GM19397 (cell line): ENCODE results near the gene GABBR2.

ENCODE experiments used
- ATAC-seq: cut with Tn5 transposase; IDR thresholded peaks from one replicate; pipeline ENCODE4 v1.9.1; 2021; ENCODE audit warnings: mild to moderate bottlenecking, moderate library complexity; ENCODE audit not compliant: unreplicated experiment

GABBR2 gene

GRCh38 chr9:98639133-98639532 lies 69.6 kb downstream of the GABBR2 start:
- ATAC-seq = no peak

- ATAC-seq = no peak
These were observed 71.4 kb downstream of the GABBR2 start for GRCh38 chr9:98637381-98637780.

DNA sequence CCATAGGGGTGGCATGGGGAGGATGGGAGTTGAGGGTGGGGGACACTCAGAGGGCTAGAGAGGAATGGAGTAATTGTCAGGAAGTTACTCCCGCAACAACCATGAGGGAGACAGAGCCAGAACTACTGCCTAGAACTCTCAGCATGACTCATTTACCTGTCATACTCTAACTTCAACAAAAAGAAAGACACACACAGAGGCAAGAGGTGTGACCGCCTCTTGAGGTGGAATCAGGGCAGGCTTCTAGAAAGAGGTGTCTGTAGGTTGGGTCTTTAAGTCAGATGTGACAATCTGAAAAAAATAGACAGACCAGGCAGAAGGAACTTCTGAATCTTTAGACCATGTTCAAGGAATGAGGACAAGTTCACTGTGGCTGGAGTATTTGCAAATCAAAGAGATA lies 73.4 kb downstream of the GABBR2 start:
- ATAC-seq = no peak

DNA sequence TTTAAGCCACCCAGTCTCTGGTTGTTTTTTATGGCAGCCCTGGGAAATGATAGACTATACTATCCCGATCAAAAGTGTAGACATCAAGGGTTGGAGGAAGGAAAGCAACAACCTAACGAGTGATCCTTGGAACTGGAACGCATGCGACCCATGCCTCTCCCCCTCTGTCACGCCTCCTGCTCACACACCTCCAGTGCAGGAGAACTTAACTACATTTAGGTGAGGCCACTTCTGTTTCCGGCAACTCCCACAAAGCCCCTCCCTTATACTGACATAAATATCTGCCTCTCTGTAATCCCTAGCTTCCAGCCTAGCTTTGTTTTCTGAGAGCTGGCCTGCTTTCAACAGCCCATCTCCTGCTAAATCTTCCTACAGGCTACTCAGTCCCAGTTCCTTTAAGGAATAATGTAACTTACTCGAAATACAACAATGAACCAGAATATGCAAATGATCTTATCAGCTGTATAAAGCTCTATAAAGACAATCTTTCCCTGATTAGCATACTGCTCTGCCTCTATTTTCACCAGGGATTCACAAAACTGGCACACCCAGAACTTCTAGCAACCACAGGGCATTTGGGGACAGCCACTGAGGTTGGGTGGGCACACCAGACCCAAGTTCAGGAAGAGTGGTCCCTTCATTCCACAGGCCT lies 73.9 kb downstream of the GABBR2 start:
- no peak for ATAC-seq

GRCh38 chr9:98632839-98633238 lies 75.9 kb downstream of the GABBR2 start:
- ATAC-seq = no peak

- no peak for ATAC-seq
These were observed 81.4 kb downstream of the GABBR2 start for GRCh38 chr9:98627296-98627695.

GRCh38 chr9:98625728-98626127 lies 83.0 kb downstream of the GABBR2 start:
- ATAC-seq = no peak

DNA sequence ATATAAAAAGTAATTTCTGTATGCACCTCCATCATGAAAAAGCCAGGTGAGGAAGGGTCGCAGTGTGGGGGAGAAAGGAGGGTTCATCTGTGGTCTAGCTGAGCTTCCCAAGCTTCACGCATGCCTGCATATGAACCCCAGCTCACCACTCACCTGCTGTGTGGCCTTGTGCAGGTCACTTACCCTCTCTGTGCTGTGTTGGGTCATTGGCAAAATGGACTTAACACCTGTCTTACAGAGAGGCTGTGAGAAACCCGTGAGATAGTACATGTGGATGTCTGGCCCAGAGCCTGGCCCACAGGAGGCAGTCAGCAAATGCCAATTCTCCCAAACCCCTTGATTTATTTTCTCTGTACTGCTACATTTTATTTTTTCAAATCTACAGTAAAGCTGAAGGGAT lies 88.9 kb downstream of the GABBR2 start:
- ATAC-seq = no peak

DNA sequence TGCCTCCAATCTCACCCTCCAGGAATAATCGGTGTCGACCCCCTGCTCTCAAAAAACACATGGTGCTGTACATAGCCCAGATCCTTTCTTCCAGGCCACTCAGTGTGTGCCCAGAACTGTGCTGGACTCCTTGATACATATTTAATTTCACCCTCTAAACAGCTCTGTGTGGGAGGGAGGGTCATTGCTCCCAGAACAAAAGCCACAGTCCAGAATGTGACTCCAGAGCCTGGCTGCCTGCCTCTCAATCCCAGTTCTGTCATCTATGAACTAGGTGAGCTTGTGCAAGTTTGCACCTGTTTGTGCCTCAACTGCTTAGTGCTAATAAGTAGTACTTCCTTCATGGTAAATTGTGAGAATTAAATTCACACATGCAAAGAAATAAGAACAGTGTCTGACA lies 93.1 kb downstream of the GABBR2 start:
- no peak for ATAC-seq

DNA sequence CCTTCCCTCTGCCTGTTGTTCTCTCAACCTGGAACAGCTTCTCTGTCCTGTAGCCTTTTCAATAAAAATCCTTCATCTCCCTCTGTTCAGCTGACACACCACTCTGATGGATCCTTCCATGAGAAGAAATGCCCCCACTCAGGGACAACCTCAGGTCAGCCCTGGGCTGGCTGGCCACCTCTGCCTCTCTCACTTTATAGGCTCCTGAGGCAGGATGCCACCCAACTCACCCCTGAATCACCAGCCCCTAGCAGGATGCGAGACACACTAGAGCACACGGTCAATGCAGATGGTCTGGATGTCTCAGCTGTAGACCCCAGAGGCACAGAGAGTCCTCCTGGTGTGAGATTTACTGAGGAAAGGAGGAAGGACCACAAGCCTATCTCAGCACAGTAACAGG lies 93.8 kb downstream of the GABBR2 start:
- no peak for ATAC-seq

DNA sequence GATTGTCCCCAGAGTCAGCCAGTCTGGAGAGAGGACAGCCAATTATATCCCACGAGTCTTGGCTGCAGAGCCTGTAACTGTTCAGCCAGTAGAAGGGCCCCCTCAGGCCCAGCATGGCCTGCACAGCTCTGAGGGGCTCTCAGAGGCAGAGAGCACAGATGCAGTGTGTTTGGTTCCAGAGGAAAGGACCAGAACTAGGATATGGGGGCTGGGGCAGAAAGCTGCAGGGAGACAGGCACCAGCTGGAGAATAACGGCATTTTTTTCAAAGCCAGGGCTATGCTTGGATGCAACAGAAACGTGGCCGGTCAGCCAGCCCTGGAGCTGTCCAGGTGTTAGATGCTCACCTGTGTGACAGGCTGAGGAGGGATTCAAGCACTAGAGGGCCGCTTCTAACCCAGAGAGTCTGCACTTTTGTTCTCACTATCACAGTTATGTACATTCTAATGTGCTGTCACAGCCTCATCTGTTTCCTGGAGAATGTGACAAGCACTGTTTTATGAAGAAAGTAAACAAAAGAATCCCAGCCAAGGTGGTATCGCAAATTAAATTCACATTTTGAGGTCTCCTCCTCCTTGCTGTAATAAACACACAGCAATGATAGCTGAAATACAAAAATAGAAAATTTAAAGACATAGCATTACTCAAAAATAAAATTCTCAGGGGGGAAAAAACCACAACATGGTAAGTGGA lies 96.5 kb downstream of the GABBR2 start:
- no peak for ATAC-seq

DNA sequence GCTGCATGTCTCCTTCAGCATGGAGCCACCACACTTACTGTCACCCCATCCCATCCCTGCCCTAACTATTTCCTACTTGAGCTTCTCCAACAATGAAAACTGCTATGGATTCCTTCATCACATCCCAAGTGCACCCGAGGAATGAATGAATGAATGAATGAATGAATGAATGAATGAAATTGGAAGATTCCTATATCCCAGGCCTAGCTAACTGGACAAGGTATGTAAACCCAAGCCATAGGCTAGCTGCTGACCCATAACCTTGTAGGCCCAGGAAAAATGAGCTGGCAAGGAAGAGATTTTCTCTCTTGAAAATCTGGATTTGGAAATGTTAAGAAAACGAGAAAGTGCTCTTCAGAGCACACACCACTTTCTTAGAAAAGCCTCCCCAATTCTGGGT lies 97.4 kb downstream of the GABBR2 start:
- no peak for ATAC-seq

GRCh38 chr9:98610711-98611110 lies 98.0 kb downstream of the GABBR2 start:
- ATAC-seq = no peak

DNA sequence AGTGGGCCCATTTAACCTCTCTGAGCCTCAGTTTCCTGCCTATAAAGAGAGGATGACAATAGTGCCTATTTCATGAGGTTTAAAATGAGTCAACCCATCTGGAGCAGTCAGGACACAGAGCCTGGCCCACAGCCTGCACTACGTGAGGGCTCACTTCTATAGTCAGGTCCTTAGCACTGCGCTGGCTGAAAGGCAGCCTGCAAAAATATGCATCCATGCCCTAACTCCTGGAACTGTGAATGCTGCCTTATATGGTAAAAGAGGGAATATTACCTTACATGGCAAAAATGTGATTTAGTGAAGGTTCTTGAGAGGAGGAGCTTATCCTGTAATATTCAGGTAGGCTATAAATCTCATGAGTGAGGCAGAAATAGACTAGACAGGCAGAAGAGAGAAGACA lies 98.5 kb downstream of the GABBR2 start:
- ATAC-seq = no peak

GRCh38 chr9:98609646-98610045 lies 99.1 kb downstream of the GABBR2 start:
- no peak for ATAC-seq

- ATAC-seq = no peak
These were observed 100.9 kb downstream of the GABBR2 start for GRCh38 chr9:98607787-98608186.

DNA sequence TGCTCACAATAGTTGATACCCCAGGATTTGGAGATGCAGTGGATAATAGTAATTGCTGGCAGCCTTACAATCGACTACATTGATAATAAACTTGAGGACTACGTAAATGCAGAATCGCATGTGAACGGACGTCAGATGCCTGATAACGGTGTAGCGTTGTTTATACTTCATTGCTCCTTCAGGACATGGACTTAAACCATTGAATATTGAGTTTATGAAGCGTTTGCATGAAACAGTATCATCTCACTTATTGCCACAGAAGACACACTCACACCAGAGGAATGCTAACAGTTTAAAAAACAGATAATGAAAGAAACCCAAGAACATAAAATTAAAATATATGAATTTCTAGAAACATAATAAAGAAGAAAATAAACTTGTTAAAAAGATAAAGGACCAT lies 101.6 kb downstream of the GABBR2 start:
- ATAC-seq = no peak

DNA sequence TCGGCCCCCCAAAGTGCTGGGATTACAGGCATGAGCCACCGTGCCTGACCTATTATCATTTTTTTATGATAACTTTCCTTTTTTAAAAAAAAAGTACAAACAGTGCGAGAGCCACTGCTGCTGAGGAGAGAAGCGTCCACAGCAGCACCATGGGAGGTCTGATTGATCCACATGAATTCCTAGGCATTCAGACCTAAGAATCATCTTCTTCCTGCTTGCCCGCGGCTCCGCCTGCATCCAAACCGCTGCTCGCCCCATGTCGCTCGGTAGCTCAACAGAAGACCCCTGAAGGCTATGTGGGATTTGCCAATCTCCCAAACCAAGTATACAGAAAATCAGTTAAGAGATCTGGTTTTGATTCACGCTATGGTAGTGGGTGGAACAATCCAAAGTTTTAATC lies 102.0 kb downstream of the GABBR2 start:
- ATAC-seq = no peak

DNA sequence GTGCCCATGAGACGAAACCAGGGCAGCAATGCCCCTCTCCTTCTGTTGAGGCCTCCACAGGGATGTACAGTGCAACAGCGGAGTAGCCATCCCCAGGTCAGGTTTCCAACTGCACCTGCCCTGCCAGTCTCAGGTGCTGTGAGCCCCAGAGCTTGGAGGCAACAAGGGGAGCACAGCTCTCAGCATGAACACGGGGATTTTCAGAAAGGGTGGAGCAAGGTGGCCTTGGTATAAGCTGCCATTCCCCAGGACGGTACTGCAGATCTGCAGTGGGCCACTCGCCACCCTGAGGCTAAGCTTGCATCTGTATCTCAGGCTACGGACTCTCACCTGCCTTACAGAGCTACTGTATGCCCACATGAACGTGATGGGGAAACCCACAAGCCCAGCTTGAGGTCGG lies 103.6 kb downstream of the GABBR2 start:
- ATAC-seq = no peak

DNA sequence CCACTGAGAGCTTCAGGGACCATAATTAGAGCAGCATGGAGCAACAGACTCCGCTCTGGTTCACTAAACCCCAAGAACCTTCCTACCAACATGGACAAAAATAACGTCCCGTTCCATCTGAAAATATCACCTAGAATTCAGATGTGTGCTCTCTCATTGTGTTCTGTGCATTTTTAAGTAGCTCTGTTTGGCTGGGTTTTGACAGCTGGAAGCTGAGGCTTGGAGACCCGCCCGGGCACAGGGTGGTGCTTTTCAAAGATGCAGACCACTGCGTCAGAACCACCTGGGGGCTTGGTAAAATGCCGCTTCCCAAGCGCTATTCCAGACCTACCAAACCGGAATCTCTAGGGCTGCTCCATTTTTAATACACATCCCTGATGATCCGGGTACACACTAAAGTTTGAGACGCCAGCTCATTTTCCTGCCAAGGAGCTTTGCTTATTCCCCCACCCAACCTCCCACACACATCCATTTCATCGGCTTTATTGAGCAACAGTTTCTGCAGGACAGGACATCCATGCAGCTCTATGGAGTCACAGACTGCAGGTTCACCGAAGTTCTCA lies 104.8 kb downstream of the GABBR2 start:
- no peak for ATAC-seq

DNA sequence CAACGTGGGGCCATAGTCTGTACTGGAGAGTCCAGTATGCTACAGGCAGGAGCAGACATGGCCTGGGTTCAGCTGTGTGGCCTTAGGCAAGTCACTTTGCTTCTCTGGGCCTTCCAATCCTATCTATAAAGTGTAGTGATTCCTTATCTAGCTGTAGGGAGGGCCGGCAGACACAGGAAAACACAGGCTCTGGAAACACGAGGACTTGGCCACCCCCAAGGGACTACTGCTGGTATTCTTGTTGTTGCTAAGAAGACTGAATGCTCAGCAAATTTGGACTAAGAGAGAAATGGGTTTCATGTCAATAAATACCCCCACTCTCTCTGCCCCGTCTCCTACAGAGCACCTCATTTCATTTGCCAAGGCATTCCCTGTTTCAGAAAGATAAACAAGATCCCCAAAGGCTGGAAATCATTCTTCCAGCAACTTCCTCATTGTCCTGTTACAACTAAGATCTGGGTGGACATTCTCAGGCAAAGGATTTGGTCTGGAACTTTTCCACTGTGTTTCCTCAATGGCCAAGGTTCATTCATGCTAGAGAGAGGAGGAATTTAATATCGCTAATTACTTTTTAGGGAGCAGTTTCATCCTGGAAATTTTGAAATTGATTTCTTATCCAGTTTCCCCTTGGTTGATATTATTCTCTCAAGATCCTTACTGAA lies 105.8 kb downstream of the GABBR2 start:
- ATAC-seq = no peak

DNA sequence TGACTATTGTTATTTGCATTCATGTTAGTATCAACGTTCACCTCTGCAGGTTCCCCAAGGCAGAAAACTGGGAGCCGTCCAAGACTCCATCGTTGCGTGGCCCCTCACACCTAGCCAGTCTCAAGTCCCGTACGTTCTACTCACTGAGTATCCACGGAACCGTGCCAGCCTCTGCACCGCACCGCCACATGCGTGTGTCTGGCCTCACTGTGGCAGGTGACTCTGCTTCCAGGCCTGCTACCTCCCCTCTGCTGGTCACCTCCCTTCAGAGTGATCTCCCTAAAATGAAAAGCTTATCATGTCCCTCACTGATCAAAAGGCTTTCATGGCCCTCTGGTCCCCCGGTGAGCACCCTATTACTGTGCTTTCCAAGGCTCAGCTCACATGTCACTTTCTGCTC lies 108.1 kb downstream of the GABBR2 start:
- ATAC-seq = no peak
